Pancreas (tissue), 10 donors: ENCODE data around the gene VSTM1. TPM values are rescaled to one million over a fixed set of nuclear protein-coding genes. Genes with fewer than 3 reads are reported as not detected.
"Not testable (repeated sequence)": the region's sequence is repeated elsewhere in the genome, so short reads cannot be mapped to it uniquely, and the experiment has no call there.

Source experiments
- ATAC-seq, 4 donors: fragments of 200-7000 bp; cut with Tn5 transposase; one replicate each; pipeline versions ENCODE4 v1.8.0 to v1.9.1; 2020; ENCODE audit warnings: mild to moderate bottlenecking in 4 of 4, moderate library complexity in 4 of 4
- DNase-seq, 6 donors: peaks; one replicate each; pipeline ENCODE4 v3.0.0-alpha.2; 2020
- FAIRE-seq: peaks from 2 replicates; lab custom pipeline; 2012; peaks lifted over from hg19 to GRCh38; lab: Jason Lieb, UNC
- H3K27ac ChIP-seq, 4 donors: fragments of 200-600 bp; sonication (generic); 1 replicate in 3 of 4; 2 replicates in 1 of 4; pipeline versions ENCODE4 v1.5.0 to v1.8.0; 2020
- H3K27me3 ChIP-seq, 4 donors: fragments of 200-600 bp; one replicate each; pipeline ENCODE4 v1.8.0; 2021
- H3K36me3 ChIP-seq, 3 donors: fragments of 200-600 bp; sonication (generic) in 1 of 3; one replicate each; pipeline versions ENCODE4 v1.5.0 to v1.8.0; 2020 to 2021
- H3K4me1 ChIP-seq, 3 donors: fragments of 200-600 bp; one replicate each; pipeline ENCODE4 v1.8.0; 2021
- H3K4me3 ChIP-seq, 4 donors: fragments of 200-600 bp; sonication (generic) in 2 of 4; one replicate each; pipeline versions ENCODE4 v1.5.0 to v1.8.0; 2020 to 2021
- H3K9me3 ChIP-seq, 4 donors: fragments of 200-600 bp; one replicate each; pipeline ENCODE4 v1.8.0; 2021
- WGBS, 2 donors: extraction: QIAGEN DNeasy Blood & Tissue Kit; methylation state at CpG; one replicate each; pipeline ENCODE4 v1.1.7; 2013; 5-methylcytosine and 5-hydroxymethylcytosine counted together
- intact Hi-C, 3 donors: fragments of 100-400 bp; cut with DNase I; formaldehyde crosslinking; loops; one replicate each; pipeline versions ENCODE4 v1.11.1 to v1.14.2; 2022
- polyA plus RNA-seq, 2 donors: library from polyadenylated mRNA; stranded (reverse); fragments of 200-250 nt; gene quantifications; one replicate each; pipeline ENCODE4 v1.2.3, GENCODE V29; 2013
- total RNA-seq, 6 donors: library from RNA; stranded (reverse); fragmentation: NEBNext Ultra II Directional in 4 of 6; extraction: Animal tissue kit (Norgen Biotek cat#: 25700) in 4 of 6; gene quantifications; one replicate each; pipeline versions ENCODE4 v1.2.1 to v1.2.4, GENCODE V29; 2021 to 2023
- TF ChIP-seq, protein P1 (sequence below), 4 donors: fragments of 200-600 bp; sonication (generic) in 3 of 4; IDR thresholded peaks; one replicate each; pipeline versions ENCODE4 v1.5.0 to v1.8.0; 2021; ENCODE audit warnings: antibody characterized with exemption in 4 of 4
- donor health status: healthy with polysubstance abuse.
- donor health status: DM: no; HTN: no; CAD: no; lungs with moderate emphysema.
- donor health status: DM: no; HTN: no; CAD: no.
- donor health status: control.
- donor health status: control.
- donor health status: Bipolar disorder and iron deficiency.
- donor health status: DM: yes; HTN: yes; CAD: no.
- donor health status: DM: no; HTN: no; CAD: no.
- donor health status: DM: no; HTN: no; CAD: no.
- donor health status: DM: yes; HTN: yes; CAD: no.

The VSTM1 gene
- total and polyA plus RNA-seq, 8 donors = not detected

- Histone ChIP-seq H3K4me1 (peaks cover 0 to 5% (median 0%) of the 10 kb centered on the region in 3 donors), H3K27ac (no peak within 1 kb of the TSS), H3K9me3 (no peaks in the 10 kb centered on the region), H3K36me3 (no peaks in the 10 kb centered on the region), H3K27me3 (no peaks in the 10 kb centered on the region), H3K4me3 (no peak within 1 kb of the TSS)
- intact Hi-C loops = no loop called here
- FAIRE-seq (no peak), ATAC-seq (no peak), DNase-seq (peak in 1 of 6 donors; percentile 17)
- WGBS, 2 donors = 60 to 62% methylated on average over 5 of the region's 5 CpGs
- TF ChIP-seq, protein P1, sequence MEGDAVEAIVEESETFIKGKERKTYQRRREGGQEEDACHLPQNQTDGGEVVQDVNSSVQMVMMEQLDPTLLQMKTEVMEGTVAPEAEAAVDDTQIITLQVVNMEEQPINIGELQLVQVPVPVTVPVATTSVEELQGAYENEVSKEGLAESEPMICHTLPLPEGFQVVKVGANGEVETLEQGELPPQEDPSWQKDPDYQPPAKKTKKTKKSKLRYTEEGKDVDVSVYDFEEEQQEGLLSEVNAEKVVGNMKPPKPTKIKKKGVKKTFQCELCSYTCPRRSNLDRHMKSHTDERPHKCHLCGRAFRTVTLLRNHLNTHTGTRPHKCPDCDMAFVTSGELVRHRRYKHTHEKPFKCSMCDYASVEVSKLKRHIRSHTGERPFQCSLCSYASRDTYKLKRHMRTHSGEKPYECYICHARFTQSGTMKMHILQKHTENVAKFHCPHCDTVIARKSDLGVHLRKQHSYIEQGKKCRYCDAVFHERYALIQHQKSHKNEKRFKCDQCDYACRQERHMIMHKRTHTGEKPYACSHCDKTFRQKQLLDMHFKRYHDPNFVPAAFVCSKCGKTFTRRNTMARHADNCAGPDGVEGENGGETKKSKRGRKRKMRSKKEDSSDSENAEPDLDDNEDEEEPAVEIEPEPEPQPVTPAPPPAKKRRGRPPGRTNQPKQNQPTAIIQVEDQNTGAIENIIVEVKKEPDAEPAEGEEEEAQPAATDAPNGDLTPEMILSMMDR (IDR thresholded peaks at IDR 0.05) = no peak
These were observed 36.9 kb upstream of the VSTM1 start, which contains the start of gene OSCAR for GRCh38 chr19:54100561-54100960. Gene OSCAR, minus strand, starts transcription at chr19:54100803. Its CDS starts 11 bp downstream, at chr19:54100792.

DNA sequence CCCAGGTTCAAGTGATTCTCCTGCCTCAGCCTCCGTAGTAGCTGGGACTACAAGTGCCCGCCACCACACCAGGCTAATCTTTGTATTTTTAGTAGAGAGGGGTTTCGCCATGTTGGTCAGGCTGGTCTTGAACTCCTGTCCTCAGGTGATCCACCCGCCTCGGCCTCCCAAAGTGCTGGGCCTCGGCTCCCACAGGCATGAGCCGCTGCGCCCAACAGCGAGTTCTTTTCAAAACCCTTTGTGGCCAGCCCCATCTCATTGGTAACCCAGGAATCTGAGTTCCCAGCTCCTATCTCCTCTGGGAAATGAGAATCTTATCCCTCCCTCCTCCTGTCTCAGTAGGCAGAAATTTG is 36.2 kb upstream of the VSTM1 start:
- 70 to 73% methylated on average over 9 of the region's 9 CpGs for WGBS, 2 donors
- H3K27me3 ChIP-seq, FAIRE-seq, ATAC-seq, DNase-seq, H3K4me3 ChIP-seq, H3K9me3 ChIP-seq, H3K27ac ChIP-seq, H3K4me1 ChIP-seq, H3K36me3 ChIP-seq, intact Hi-C loops: not testable (repeated sequence)

DNA sequence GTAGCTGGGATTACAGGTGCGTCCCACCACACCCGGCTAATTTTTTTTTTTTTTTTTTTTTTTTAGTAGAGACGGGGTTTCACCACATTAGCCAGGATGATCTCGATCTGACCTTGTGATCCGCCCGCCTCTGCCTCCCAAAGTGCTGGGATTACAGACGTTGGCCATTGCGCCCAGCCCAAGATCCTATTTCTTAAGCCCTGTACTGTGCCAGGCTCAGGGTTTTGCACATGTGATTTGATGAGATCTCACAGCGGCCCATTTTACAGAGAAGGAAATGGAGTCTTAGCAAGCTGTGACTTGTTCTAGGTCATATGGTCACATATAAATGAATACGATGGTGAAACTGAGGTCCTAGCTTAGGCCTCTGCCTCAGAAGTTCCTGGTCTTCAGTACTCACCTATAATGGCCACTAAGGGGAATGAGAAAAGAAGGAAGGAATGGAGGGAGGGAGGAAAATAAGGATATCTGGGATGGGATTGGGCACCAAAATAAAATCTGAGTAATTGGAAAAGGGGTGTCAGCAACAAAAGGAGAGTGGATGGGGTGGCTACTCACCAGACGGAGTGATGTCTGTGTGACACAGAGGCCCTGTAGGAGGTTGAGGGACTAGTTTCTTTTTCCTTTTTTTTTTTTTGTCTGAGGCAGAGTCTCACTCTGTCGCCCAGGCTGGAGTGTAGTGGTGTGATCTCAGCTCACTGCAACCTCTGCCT is 35.6 kb upstream of the VSTM1 start:
- Histone ChIP-seq H3K27me3 (peaks cover 0 to 4% (median 0%) of the 10 kb centered on the region in 4 donors), H3K27ac (no peak overlapping the region), H3K4me1 (peaks cover 0 to 5% (median 0%) of the 10 kb centered on the region in 3 donors), H3K4me3 (no peak overlapping the region), H3K9me3 (no peaks in the 10 kb centered on the region), H3K36me3 (no peaks in the 10 kb centered on the region)
- 76 to 82% methylated on average over 10 to 12 of the region's 12 CpGs for WGBS, 2 donors
- ATAC-seq = no peak
- no peak for DNase-seq
- no peak for FAIRE-seq
- intact Hi-C loops = no loop called here
- TF ChIP-seq, protein P1 (IDR thresholded peaks at IDR 0.05) = no peak

DNA sequence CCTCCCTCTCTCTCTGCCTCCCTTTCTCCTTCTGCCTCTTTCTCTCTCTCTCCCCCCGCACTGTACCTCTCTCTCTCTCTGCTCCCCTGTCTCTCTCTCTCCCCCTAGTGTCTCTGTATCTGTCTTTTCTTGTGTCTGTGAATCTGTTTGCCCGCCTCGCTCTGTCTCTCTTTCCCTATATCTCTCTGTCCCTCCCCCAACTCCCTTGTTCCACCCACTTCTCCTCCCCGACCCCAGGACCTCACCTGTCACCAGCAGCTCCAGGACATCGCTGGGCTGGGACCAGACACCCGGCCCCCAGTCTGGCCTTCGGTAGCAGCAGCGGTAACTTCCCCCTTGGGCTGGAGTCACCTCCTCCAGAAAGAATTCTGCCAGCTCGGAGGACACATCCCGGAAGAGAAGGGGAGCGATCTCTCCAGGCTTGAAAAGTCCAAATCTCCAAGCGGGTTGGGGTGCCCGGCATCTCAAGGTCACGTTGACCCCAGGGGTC is 33.0 kb upstream of the VSTM1 start:
- intact Hi-C loops = no loop called here
- no peaks in the 10 kb centered on the region for H3K36me3 ChIP-seq
- H3K4me1 ChIP-seq = no peaks in the 10 kb centered on the region
- H3K9me3 ChIP-seq = no peaks in the 10 kb centered on the region
- H3K4me3 ChIP-seq = peak overlapping the region in 1 of 4 donors; percentile 30
- FAIRE-seq (no peak), DNase-seq (no peak), ATAC-seq (peak in 3 of 4 donors; percentile 24 to 48 (median 40))
- WGBS, 2 donors = 25 to 26% methylated on average over 14 of the region's 14 CpGs
- H3K27ac ChIP-seq = peak overlapping the region in 1 of 4 donors; percentile 17
- TF ChIP-seq, protein P1 (IDR thresholded peaks at IDR 0.05) = no peak
- H3K27me3 ChIP-seq = peaks cover 0 to 4% (median 0%) of the 10 kb centered on the region in 4 donors

- H3K9me3 ChIP-seq, H3K36me3 ChIP-seq, H3K27me3 ChIP-seq, H3K27ac ChIP-seq, FAIRE-seq, intact Hi-C loops, H3K4me1 ChIP-seq: not testable (repeated sequence)
- ATAC-seq (peak; percentile 76 to 88 (median 85)), DNase-seq (peak in 3 of 6 donors; percentile 35 to 79 (median 71))
- peak overlapping the region in 2 of 4 donors; percentile 26 to 41 for H3K4me3 ChIP-seq
- WGBS, 2 donors = 1% methylated on average over 40 to 46 of the region's 46 CpGs
These were observed 32.3 kb upstream of the VSTM1 start for GRCh38 chr19:54095859-54096616.
